OCI-M2 (cell line): ENCODE data around the gene ERCC6L2.

Experiments
- DNase-seq: peaks from one replicate; lab custom pipeline; 2025; ENCODE audit not compliant: unreplicated experiment; lab: John Stamatoyannopoulos, UW

The ERCC6L2 gene

DNA sequence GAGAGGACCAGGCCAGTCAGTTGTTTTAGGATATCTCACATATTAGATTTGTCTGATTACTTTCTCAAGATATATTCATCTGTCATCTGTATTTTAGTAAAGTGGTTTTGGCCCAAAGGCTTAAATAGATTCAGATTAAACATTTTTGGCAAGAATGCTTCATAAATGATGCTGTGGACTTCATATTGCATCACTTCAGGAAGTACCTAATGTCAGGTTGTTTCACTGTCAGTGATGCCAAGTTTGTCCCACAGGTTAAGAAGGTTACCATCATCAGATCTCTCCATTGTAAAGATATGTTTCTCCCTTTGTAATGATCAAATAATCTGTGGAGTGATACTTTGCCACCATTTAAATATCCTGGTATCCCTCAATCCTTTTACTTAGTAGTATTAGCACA, 37.3 kb downstream of the ERCC6L2 start:
- no peak for DNase-seq

DNA sequence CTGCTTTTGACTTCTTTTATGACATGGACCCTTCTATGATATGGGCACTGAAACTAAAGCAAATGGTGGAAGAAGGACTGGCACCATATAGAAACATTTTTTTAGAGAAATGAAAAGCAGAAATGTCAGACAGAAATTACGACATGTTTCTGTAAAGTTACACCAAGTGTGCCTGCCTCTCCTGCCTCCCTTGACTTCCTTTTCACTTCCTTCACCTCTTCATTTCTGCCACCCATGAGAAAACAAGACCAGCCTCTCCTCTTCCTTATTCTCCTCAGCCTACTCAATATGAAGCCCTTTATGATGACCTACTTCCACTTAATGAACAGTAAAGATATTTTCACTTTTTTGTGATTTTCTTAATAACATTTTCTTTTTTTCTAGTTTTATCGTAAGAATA, 44.5 kb downstream of the ERCC6L2 start:
- no peak for DNase-seq

DNA sequence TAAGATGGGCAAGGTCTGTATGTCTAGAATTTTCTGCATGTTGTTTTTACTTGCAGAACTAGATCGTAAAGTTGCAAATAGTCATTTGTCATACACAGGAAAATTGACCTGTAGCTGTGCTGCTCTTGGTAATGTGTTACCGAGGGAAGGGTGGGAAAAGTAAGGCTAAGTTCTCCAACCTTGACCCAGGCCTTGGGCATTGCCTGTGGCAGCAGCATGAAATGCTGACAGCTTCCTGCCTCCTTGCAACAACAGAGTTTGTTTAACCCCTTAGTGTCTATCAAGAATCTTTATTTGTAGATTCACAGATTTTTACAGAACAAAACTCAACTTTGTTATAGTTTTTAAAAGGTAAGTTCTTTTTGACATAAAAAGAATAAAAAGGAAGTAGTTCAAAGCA, 48.3 kb downstream of the ERCC6L2 start:
- DNase-seq: no peak

DNA sequence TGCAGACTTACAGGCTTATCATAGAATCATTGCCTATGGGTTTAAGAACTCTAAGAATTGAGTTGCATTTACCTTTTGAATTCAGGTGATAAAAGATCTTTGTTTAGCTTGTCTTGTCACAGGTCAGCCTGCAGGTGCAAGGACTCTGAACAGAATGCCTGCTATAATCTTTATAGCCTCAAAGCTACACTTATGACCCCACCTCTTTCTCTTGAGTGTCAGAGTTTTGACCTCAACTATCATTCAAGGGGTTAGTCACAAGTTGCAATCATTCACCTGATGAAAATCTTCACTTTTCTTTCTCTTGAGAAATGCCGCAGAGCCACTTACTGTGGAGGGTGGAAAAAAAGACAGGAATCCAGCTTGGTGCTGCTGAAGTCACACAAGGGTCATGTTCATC, 49.5 kb downstream of the ERCC6L2 start:
- no peak for DNase-seq

DNA sequence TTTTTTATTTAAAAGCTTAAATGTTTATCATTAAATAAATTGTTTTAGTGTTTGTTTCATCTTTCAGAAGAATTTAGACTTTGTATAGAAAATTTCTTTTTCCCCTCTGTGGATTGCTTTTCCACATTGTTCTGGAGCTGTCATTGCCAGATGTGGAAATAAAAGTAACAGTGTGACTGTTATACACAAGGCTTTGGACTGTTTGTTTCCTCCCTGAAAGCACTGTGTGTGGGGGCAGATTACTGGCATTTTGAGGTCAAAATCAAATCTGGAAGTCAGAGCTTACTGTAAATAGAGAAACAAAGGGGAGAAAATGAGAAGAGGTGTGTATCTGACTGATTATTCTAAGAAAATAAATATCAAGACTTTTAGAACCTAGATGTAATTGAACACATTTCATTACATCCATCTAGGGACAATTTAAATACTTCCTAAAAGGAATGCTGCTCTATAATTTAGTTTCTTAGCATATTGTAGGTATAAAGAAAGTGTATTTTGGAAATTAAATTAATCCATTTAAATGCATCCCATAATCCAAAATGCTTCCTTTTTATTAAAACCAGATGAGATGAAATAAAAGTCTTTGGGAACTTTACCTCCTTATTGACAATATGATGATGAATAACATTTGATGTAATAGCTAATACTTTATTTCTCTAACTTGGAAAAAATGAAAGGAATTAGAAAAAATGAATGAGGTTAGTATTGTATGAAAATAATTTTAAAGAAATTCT, 51.9 kb downstream of the ERCC6L2 start:
- DNase-seq: no peak

DNA sequence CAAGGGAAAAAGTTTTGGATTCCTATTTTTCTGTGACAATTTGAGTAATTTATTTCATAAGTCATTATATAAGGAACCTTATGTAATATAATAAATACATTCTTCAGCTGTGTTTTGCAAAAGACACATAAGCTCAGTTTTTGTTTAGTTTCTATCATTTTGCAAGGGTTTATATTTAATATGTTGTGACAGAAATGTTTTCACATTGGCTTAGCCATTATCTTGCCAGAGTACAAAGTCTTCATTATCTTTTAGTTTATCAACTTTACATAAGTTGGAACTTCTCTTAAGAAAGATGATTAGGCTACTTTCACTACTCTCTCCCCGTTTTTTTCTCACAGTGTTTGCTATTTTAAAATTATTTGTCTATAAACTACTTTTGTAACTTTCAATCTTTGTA, 54.8 kb downstream of the ERCC6L2 start:
- no peak for DNase-seq

DNA sequence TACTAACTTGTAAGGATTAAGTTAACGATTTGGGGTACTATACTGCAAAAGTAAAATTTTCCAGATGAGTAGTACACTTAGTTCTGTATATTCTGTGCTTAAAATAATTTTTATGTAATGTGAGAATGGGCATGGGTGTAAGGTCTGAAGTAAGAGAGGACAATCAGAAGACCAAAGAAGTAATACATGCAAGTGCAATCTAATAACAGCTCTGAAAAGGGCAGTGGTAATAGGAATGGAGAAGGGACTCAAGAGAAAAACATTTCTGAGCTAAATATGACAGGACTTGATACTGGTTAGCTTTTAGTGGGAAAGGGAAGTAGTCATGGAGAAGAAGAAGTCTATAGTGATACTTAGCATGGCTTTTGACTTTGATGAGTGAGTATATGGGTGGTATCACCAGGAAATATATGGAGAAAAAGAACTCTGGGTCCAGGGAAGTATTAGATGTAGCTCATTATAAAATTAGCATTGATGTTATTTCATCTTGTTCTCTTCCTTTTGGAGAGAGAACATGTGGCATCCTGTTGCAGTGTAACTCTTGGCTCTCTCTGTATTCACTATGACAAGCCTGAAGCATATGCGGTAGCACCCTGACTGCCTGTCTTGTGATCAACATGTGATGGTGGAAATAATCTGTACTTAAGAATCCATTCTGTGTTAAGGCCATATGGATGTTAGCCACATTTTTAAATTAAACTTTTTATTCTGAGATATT, 60.5 kb downstream of the ERCC6L2 start:
- no peak for DNase-seq

DNA sequence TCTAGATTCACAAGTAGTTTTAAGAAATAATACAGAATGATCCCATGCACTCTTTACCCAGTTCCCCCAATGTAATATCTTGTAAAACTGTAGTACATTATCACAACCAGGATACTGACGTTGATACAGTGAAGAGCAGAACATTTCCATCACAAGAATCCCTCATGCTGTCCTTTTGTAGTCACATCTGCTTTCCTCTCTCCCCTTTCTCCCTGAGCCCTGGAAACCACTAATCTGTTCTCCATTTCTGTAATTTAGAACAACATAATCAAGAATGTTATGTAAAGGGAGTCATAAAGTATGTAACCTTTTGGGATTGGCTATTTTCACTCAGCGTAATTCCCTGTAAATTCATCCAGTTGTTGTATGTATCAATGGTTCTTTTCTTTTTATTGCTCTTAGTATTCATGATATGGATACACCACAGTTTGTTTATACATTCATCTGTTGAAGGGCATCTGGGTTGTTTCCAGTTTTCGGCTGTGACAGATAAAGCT, 61.1 kb downstream of the ERCC6L2 start:
- DNase-seq: no peak

DNA sequence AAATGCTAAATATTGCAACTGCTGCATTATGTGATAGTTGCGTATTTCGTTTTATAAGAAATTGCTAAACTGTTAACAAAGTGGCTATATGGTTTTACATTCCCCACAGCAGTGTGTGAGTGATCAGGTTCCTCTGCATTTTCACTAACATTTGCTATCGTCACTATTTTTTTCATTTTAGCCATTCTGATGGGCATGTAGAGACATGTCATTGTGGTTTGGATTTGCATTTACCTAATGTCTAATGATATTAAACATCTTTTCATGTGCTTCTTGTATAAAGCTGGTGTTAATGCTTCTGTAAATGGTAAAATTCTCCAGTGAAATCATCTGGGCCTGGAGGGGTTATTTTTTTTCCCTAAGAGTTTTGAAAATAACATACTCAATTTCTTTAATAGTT, 61.6 kb downstream of the ERCC6L2 start:
- no peak for DNase-seq

DNA sequence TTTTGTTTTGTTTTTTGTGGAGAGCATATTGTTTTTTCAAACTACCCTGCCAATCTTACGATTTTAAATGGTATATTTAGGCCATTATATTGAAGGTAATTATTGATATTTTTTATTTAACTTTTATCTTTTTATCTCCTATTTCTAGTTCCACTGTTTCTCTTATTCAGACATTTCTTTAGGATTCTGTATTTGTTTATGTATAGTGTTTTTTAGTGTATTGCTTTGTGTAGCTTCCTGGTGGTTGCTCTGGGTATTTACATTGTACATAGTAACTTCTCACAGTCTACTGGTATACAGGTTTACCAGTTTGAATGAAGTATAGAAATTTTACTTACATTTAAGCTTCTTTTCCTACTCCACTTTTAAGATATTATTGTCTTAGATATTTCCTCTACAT, 63.2 kb downstream of the ERCC6L2 start:
- no peak for DNase-seq

DNA sequence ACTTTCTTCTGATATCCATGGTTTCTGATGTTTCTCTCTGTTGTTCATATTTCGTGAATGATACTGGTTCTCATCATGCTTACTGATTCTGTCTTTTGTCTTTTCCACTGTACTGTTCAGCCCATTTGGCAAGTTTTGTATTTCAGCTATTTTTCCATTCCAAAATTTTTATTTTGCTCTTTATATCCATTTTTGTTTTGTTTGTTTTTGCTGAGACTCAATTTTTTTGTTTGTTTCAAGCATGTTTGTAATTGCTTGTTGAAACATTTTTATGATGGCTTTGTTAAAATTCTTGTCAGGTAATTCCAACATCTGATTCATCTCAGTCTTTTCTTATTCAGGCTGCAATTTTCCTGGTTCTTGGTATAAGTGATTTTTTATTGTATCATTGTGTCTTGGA, 64.0 kb downstream of the ERCC6L2 start:
- DNase-seq: no peak

DNA sequence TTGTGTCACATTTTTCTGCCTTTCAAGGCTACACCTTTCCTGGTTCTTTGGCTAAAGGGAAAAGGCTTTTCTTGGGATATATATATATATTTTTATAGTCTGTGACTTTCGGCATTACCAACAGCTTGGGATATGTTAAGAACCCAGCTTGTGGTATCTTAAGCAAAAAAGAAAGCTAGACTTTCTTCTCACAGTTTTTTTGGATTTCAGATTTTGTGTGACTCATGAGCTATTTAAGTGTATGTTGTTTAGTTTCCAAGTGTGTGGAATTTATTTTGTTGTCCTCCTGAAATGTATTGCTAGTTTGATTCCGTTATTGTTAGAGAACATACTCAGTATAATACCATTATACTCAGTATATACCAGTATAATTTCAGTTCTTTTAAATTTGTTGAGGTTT, 64.8 kb downstream of the ERCC6L2 start:
- DNase-seq: no peak

DNA sequence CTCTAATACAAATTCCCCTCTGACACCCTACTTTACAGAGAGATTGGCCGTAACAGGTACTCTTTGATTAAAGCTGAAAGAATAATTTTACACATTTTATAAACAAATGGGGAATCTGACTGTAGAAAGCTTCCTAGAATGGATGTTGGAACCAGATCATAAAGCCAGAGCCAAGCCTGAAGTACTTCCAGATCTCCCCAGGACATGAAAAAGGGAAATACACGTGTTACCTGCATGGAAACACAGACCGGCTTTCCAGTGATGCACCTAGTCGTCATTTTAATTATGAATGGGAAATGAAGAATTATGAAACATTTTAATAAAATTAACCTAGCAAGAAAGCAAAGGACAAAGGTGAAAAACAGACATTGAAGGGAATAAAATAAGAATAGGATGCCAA, 66.5 kb downstream of the ERCC6L2 start:
- DNase-seq: no peak

DNA sequence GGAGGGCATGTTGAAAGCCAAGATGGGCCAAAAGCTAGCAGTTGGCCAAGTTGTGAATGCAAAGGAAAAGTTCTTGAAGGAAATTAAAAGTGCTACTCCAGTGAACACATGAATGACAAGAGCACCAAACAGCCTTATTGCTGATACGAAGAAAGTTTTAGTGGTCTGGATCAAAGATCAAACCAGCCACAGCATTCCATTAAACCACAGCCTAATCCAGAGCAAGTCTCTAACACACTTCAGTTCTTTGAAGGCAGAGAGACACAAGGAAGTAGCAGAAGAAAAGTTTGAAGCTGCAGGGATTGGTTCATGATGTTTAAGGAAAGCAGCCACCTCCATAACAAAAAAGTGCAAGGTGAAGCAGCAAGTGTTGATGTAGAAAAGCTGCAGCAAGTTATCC, 71.6 kb downstream of the ERCC6L2 start:
- no peak for DNase-seq

DNA sequence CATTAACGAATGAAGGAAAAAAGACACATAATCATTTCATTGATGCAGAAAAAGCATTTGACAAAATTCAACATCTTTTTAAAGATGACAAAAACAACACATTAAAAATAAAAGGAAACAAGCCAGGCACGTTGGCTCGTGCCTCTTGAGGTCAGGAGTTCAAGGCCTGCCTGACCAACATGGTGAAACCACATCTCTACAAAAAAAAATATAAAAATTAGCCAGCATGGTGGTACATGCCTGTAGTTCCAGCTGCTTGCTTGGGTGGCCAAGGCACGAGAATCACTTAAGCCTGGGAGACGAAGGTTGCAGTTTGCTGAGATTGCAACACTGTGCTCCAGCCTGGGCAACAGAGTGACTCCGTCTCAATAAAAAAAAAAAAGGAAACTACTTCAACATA, 77.0 kb downstream of the ERCC6L2 start:
- no peak for DNase-seq

DNA sequence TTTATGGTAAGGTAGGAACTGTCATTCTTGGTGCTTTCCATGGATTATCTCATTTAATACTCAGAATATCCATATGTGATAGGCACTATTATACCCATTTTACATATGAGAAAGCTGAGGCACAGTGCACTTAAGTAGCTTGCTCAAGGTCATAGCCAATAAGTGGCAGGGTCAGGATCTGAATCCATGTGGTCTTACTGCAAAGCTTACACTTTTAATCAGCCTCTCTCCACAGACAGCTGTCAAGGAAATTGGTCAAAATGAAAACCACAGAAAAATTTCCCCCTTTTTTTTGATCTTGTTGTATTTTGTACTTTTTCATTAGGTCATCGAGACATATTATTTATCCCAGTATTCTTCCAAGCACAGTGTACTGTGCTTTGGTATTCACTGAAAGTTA, 78.5 kb downstream of the ERCC6L2 start:
- no peak for DNase-seq

DNA sequence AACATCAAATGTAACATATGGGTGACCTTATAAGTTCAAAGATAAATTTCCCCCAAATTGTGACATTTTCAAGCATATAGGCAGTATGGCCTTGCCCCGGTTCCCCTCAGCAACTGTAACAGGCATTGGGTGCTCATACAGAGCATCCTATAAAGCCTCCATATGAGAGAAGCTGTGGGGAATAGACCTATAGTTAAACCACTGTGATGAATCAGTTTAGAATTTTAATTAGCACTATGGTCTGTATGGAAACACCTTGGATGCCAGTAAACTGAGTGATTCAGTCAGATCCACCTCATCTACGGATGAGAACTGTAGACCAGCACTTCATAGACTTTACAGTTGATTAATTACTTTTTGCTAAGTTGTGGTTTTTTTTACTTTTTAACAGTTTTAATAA, 79.4 kb downstream of the ERCC6L2 start:
- no peak for DNase-seq

DNA sequence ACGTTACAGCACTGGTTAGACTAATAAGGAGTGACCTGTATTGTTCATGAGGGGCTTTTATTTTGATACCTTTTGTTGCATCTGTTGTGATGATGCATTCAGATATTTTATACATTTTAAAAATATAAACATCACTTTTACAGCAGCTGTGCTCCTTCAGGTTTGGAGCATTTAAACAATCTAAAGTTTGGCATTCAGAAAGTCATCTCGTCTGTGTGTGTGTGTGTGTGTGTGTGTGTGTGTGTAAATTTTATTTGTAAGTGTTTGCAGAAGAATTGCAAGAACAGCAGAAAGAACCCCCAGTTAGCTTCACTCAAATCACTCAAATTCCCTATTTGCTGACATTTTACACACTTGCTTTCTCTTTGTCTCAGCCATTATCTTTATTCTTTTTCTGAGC, 87.4 kb downstream of the ERCC6L2 start:
- no peak for DNase-seq

DNA sequence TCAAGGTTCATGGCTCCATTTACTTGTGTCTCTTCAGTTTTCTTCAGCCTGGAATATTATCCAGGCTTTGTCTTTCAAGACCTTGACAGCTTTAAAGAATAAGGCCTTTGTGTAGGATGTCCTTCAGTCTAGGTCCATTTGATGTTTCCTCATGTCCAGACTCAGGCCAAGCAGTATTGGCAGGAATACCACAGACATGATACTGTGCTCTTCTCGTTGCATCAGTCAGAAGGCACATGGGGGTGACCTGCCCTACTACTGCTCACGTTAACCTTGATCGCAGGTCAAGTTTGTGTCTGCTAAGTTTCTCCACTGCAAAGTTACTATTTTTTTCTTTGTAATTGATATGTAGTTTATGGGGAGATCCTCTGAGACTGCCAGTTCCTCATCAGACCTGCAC, 88.2 kb downstream of the ERCC6L2 start:
- no peak for DNase-seq

DNA sequence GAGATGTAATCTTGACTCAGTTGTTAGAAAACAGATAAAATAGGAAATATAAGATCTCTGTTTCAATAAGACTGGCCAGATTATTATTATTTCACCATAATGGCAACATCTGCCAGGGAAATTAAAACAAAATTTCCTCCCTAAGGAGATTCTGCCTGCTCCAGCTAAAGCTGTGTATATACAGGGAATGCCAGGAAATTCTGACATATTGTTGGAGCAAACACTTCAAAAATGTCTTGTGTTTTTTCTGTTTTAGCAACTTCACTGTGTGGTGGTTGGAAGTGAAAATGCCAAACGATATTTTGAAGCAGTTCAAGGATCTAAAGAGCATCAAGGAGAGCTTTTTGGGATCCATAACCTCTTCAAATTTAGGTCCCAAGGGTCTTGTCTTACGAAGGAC, 90.8 kb downstream of the ERCC6L2 start:
- DNase-seq: no peak

DNA sequence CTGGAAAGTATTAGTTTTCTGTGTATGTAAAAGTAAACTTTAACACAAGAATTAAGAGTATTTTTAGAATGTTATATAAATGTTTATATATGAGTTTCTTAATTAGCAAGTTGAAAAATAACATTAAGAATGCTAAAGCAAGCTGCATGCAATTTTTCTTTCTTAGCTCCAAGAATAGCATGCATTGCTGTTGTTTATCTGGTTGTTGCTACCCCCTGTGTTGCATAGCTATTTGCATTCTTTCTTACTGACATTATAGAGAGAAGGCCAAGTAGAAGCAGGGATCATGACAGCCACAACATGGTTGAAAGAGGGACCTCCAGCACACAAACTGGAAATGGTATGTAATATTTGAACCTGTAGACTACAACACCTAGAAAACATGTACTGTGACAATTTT, 94.8 kb downstream of the ERCC6L2 start:
- DNase-seq: no peak

DNA sequence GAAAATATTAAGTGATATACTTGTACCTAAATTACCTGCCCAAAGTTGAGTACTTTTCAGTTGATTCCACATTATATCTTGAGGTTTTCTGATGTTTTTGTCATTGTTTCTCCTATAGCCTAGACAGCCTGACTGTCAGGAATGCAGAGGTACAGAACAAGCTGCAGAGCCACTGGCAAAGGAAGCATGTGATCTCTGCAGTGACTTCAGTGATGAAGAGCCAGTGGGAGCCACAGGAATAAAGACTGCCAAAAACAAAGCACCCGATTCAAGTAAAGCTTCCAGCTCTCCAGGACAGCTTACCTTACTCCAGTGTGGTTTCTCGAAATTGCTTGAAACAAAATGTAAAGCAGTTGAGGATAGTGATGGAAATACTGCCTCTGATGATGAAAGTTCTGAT, 96.3 kb downstream of the ERCC6L2 start:
- no peak for DNase-seq

DNA sequence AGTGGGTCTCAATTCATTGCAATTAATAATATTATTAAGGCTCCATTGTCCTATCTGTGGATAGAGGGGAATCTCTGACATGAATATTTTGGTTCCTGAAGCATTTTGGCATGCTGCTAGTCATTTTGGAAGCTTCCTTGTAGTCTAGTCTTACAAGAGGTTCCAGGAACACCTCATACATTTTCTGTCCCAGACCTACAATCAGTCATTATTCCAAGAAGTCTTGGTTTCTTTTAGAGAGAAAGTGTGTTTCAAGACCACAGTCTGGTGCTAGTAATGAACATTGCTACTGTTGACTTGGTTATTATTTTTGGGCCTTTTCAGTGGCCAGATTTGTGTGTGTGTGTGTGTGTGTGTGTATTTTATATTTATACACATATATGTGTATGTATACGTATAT, 98.9 kb downstream of the ERCC6L2 start:
- DNase-seq: no peak
